Esophagus muscularis mucosa (tissue), 4 donors: Measurements from ENCODE around the gene TGFBR3. TPM values are rescaled to one million over a fixed set of nuclear protein-coding genes. Genes with fewer than 3 reads are reported as not detected.

Experiments
- DNase-seq: peaks from one replicate; pipeline ENCODE4 v3.0.0-alpha.2; 2017; ENCODE audit errors: extremely low spot score
- H3K27ac ChIP-seq, 4 donors: fragments of 200-600 bp; sonication (generic); replicated peaks in 1 of 4; 1 replicate in 3 of 4; 2 replicates in 1 of 4; pipeline ENCODE4 v1.5.1; 2016 to 2019; ENCODE audit warnings: mild to moderate bottlenecking in 1 of 4
- H3K27me3 ChIP-seq, 4 donors: fragments of 200-600 bp; sonication (generic); one replicate each; pipeline versions ENCODE4 v1.5.1 to v1.6.0; 2016 to 2019
- H3K36me3 ChIP-seq, 4 donors: fragments of 200-600 bp; sonication (generic); one replicate each; pipeline ENCODE4 v1.5.1; 2016 to 2019
- H3K4me1 ChIP-seq, 4 donors: fragments of 200-600 bp; sonication (generic); one replicate each; pipeline ENCODE4 v1.5.1; 2016 to 2019
- H3K4me3 ChIP-seq, 4 donors: fragments of 200-600 bp; sonication (generic); 1 replicate in 2 of 4; 2 replicates in 2 of 4; pipeline ENCODE4 v1.5.1; 2016 to 2019; ENCODE audit warnings: mild to moderate bottlenecking in 4 of 4, moderate library complexity in 1 of 4
- H3K9me3 ChIP-seq, 4 donors: fragments of 200-600 bp; sonication (generic); 1 replicate in 3 of 4; 2 replicates in 1 of 4; pipeline ENCODE4 v1.5.1; 2016 to 2019
- EP300 ChIP-seq: sonication (generic); formaldehyde crosslinking; IDR thresholded peaks from one replicate; pipeline ENCODE4 v1.6.1; 2017; ENCODE audit warnings: antibody characterized with exemption
- POLR2A ChIP-seq: fragments of 450-650 bp; IDR thresholded peaks from one replicate; pipeline ENCODE4 v1.6.1; 2017; ENCODE audit warnings: antibody characterized with exemption, moderate library complexity, mild to moderate bottlenecking, low read depth
- POLR2AphosphoS5 ChIP-seq, 2 donors: sonication (generic); formaldehyde crosslinking; IDR thresholded peaks; one replicate each; pipeline ENCODE4 v1.6.1; 2017; ENCODE audit warnings: antibody characterized with exemption in 2 of 2
- WGBS: methylation state at CpG from one replicate; pipeline ENCODE4 v1.1.5; 2018; 5-methylcytosine and 5-hydroxymethylcytosine counted together
- intact Hi-C: fragments of 100-400 bp; cut with DNase I; formaldehyde crosslinking; loops from one replicate; pipeline ENCODE4 v1.15.1; 2023
- total RNA-seq, 4 donors: library from RNA; depleted of rRNA; stranded (reverse); fragments of >200 nt; gene quantifications; one replicate each; pipeline versions ENCODE4 v1.1.0 to v1.2.1, GENCODE V29; 2016
- TF ChIP-seq, protein P1 (sequence below), 3 experiments: fragments of 200-600 bp in 2 of 3; fragments of 450-650 bp in 1 of 3; sonication (generic) in 2 of 3; IDR thresholded peaks; one replicate each; pipeline ENCODE4 v1.5.1; 2017 to 2019; ENCODE audit warnings: antibody characterized with exemption in 3 of 3, mild to moderate bottlenecking in 2 of 3, moderate library complexity in 1 of 3

Gene TGFBR3
- total RNA-seq, 4 donors from 2014 or later: 176 to 262 (median 188) TPM

DNA sequence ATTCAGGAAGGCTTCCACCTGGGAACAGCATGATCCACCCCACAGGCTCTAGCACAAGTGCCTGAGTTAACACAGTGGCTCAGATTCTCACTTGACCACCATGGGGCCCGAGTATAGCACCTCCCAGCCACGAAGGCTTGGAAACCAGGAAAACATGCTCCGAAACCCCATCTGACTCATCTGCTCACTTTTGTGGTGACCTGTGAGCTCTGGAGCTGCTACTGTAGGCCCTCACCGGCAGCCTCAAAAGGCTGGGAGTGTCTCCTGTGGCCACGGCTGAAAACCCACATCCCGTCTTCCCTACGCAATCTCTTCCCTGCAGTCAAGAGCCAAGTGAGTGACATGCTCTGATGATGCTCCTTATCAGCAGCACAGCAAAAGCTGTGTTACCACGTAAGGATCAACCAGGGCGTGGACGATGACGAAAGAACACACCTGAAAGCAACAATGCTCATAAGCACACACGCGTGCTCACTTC is 81.4 kb downstream of the TGFBR3 start:
- no peak for TF ChIP-seq EP300
- TF ChIP-seq POLR2A: no peak
- TF ChIP-seq POLR2AphosphoS5 (IDR thresholded peaks at IDR 0.05): no peak
- TF ChIP-seq, protein P1, sequence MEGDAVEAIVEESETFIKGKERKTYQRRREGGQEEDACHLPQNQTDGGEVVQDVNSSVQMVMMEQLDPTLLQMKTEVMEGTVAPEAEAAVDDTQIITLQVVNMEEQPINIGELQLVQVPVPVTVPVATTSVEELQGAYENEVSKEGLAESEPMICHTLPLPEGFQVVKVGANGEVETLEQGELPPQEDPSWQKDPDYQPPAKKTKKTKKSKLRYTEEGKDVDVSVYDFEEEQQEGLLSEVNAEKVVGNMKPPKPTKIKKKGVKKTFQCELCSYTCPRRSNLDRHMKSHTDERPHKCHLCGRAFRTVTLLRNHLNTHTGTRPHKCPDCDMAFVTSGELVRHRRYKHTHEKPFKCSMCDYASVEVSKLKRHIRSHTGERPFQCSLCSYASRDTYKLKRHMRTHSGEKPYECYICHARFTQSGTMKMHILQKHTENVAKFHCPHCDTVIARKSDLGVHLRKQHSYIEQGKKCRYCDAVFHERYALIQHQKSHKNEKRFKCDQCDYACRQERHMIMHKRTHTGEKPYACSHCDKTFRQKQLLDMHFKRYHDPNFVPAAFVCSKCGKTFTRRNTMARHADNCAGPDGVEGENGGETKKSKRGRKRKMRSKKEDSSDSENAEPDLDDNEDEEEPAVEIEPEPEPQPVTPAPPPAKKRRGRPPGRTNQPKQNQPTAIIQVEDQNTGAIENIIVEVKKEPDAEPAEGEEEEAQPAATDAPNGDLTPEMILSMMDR (IDR thresholded peaks at IDR 0.05): no peak
- peak overlapping the region; percentile 65 to 75 (median 69) for H3K27ac ChIP-seq
- WGBS: 96% methylated on average over 9 of the region's 13 CpGs
- peaks cover 65 to 96% (median 86%) of the 10 kb centered on the region in 4 donors for H3K4me1 ChIP-seq
- no peaks in the 10 kb centered on the region for H3K36me3 ChIP-seq
- DNase-seq: no peak
- no peaks in the 10 kb centered on the region for H3K9me3 ChIP-seq
- intact Hi-C loops: no loop called here
- H3K4me3 ChIP-seq: peak overlapping the region in 1 of 4 donors; percentile 4
- H3K27me3 ChIP-seq: no peaks in the 10 kb centered on the region

DNA sequence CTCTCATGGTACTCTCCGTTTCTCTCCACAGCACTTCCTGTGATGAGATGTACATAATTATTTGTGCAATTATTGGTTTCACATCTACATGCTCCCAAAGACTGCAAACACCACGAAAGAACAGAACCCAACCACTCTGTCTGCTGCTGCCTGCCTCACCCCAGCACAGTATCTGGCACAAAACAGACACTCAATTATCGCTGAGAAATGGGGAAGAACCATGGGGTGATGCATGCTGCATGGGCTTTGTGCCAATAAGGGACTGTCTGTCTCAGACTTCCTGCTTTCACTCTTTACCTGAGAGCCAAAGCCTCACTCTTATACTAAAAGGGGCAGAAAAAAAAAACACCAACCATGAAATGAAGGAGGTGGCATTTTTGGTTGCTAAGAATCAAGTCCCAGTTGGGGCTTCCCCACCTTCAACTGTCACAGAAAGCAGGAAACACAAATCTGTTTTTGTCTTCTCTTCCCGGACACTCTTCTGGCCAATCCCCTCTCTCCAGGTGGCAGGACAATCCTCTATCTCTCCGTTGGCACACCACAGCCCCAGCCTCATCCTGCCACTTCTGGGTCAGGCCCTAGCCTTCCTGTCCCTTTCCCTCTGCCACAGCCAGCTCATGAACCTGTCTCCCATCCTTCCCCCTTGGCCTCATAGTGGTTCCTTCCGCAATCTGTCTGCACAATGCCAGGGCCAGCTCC is 82.0 kb downstream of the TGFBR3 start:
- intact Hi-C loops: no loop called here
- TF ChIP-seq, protein P1 (IDR thresholded peaks at IDR 0.05): no peak
- TF ChIP-seq POLR2AphosphoS5 (IDR thresholded peaks at IDR 0.05) (no peak), POLR2A (no peak), EP300 (no peak)
- Histone ChIP-seq H3K9me3 (no peaks in the 10 kb centered on the region), H3K4me3 (peak overlapping the region in 1 of 4 donors; percentile 4), H3K36me3 (no peaks in the 10 kb centered on the region), H3K4me1 (peaks cover 71 to 96% (median 86%) of the 10 kb centered on the region in 4 donors), H3K27me3 (no peaks in the 10 kb centered on the region), H3K27ac (peak overlapping the region; percentile 65 to 75 (median 69))
- no peak for DNase-seq
- WGBS: 47% methylated on average over 6 of the region's 6 CpGs

DNA sequence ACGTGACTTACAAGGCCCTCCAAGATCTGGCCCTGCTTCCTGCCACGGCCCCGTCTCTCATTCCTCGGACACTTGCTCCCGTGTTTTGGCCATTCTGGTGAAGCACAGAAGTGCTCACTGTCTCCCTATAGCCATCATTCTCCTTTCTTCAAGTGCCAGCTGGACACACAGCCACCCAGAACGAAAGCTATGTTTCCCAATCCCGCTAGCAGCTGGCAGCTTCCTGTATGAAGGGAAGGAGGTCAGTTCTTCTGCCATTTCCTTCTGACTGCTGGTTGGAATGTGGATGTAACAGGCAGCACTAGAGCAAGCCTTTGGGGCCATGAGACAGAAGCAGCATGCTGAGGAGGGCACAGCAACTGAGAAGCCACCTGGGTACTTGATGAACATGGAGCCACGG is 82.8 kb downstream of the TGFBR3 start:
- Histone ChIP-seq H3K27ac (peak overlapping the region; percentile 65 to 75 (median 69)), H3K9me3 (no peaks in the 10 kb centered on the region), H3K4me3 (no peak overlapping the region), H3K4me1 (peaks cover 75 to 97% (median 90%) of the 10 kb centered on the region in 4 donors), H3K27me3 (no peaks in the 10 kb centered on the region), H3K36me3 (no peaks in the 10 kb centered on the region)
- DNase-seq: no peak
- TF ChIP-seq POLR2AphosphoS5 (IDR thresholded peaks at IDR 0.05) (peak in 1 of 2 donors; percentile 41), EP300 (no peak)
- TF ChIP-seq, protein P1 (IDR thresholded peaks at IDR 0.05): no peak
- 77% methylated on average over 8 of the region's 8 CpGs for WGBS
- intact Hi-C loops: no loop called here

DNA sequence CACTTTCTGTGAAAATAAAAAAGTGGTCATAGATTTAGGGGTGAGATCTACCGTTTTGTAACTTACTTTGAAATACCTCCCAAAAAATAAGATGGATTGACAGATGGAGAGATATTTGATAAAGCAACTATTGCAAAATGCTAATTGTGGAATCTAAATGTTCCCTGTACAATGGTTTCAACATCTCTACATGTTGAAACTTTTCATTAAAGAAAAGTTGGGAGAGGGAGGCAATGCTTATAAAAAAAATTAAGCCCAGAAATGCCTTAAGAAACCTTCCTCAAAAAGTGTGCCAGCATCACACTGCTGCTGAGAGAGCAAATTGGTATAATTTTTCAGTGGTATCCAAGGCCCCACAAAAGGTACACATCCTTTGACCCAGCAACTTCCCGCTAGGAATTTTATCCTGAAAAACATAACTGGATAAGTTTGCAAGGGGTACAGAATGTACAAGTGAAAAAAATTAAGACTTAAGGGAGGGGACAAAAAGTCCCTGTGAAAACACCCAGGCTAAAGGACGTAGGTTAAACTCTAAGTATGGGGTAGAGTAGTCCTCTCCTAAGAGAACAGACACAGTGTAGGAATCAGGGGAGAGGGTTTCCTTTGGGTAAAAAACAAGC is 84.3 kb downstream of the TGFBR3 start:
- Histone ChIP-seq H3K4me1 (peaks cover 75 to 97% (median 90%) of the 10 kb centered on the region in 4 donors), H3K27me3 (no peaks in the 10 kb centered on the region), H3K27ac (peak overlapping the region; percentile 65 to 75 (median 69)), H3K9me3 (no peaks in the 10 kb centered on the region), H3K4me3 (no peak overlapping the region), H3K36me3 (peaks cover 0 to 8% (median 6%) of the 10 kb centered on the region in 4 donors)
- 82% methylated on average over 3 of the region's 3 CpGs for WGBS
- no peak for DNase-seq
- TF ChIP-seq EP300 (no peak), POLR2AphosphoS5 (IDR thresholded peaks at IDR 0.05) (peak in 1 of 2 donors; percentile 39)
- intact Hi-C loops: no loop called here

DNA sequence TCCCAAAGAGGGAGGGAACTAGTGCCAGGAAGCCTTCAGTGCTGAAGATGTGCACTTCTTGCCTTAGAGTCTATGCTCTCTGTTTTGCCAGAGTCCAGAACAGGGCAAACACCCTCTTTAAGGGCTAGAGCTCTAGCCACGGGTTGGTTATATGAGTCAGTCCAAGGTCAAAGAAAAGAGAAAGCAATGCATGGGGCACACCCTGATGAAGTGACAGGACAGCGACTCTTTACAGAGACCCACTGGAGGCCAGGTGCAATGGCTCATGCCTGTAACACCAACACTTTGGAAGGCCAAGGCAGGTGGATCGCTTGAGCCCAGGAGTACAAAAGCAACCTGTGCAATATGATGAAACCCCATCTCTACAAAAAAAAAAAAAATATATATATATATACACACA is 86.1 kb downstream of the TGFBR3 start:
- intact Hi-C loops: no loop called here
- 81% methylated on average over 3 of the region's 3 CpGs for WGBS
- DNase-seq: no peak
- Histone ChIP-seq H3K27ac (peak overlapping the region; percentile 62 to 81 (median 68)), H3K36me3 (peaks cover 0 to 15% (median 8%) of the 10 kb centered on the region in 4 donors), H3K9me3 (no peaks in the 10 kb centered on the region), H3K4me3 (no peak overlapping the region), H3K27me3 (no peaks in the 10 kb centered on the region), H3K4me1 (peaks cover 57 to 97% (median 90%) of the 10 kb centered on the region in 4 donors)
- no peak for TF ChIP-seq POLR2AphosphoS5 (IDR thresholded peaks at IDR 0.05)
- no peak for TF ChIP-seq POLR2A
- TF ChIP-seq EP300: no peak
- TF ChIP-seq, protein P1 (IDR thresholded peaks at IDR 0.05): no peak
